Fibroblast of mammary gland (primary cell): ENCODE data around the gene KCP.

Experiments used
- DNase-seq: peaks from one replicate; pipeline ENCODE4 v3.0.0-alpha.2; 2010; ENCODE audit warnings: low read depth
- H3K4me3 ChIP-seq: 2 replicates; pipeline ENCODE4 v1.5.1; 2011; ENCODE audit warnings: low read depth, mild to moderate bottlenecking, low read length, moderate library complexity; ENCODE audit not compliant: control insufficient read depth
- TF ChIP-seq, protein P1 (sequence below): conservative IDR thresholded peaks from 2 replicates; pipeline ENCODE4 v1.5.1; 2011; ENCODE audit warnings: low read depth, low read length, inconsistent platforms; ENCODE audit not compliant: control insufficient read depth, insufficient read depth

The KCP gene

GRCh38 chr7:128906766-128907559 is 3.5 kb downstream of the KCP start:
- no peak overlapping the region for H3K4me3 ChIP-seq
- DNase-seq = no peak
- TF ChIP-seq, protein P1, sequence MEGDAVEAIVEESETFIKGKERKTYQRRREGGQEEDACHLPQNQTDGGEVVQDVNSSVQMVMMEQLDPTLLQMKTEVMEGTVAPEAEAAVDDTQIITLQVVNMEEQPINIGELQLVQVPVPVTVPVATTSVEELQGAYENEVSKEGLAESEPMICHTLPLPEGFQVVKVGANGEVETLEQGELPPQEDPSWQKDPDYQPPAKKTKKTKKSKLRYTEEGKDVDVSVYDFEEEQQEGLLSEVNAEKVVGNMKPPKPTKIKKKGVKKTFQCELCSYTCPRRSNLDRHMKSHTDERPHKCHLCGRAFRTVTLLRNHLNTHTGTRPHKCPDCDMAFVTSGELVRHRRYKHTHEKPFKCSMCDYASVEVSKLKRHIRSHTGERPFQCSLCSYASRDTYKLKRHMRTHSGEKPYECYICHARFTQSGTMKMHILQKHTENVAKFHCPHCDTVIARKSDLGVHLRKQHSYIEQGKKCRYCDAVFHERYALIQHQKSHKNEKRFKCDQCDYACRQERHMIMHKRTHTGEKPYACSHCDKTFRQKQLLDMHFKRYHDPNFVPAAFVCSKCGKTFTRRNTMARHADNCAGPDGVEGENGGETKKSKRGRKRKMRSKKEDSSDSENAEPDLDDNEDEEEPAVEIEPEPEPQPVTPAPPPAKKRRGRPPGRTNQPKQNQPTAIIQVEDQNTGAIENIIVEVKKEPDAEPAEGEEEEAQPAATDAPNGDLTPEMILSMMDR = no peak

DNA sequence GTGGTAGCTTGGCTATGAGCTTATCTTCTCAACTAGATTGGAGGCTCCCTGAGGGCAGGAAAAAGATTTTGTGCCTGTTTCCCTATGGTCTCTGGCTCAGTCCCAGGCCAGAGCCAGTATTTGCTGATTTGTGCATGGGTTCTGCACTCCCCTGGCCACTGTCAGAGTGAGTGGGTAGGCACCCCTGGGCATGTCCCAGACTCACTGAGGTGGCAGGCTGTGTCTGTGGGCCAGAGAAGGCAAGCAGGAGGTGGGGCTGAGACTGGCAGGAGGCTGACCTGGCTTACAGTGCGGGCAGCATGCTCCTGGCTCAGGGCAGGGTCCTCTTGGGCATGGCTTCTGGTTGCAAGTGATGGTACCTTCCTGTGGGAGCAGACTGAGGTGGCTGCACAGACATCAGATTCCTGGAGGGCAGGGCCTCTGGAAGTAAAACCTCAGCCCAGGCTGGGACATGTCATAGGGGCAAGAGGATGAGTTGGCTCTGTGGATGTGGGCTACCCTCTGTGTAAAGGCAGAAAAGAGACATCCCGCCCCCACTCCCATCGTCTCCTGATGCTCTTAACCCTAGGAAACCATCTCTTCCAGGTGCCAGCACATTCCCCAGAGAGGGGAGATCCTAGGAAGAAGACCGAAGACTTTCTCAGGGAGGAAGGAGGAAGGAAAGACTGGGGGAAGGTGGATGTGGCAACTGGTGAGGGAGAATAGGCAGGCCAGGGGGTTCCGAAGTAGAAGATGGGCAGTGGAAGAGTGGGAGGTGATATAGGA is 4.3 kb downstream of the KCP start:
- H3K4me3 ChIP-seq = no peak overlapping the region
- TF ChIP-seq, protein P1 = no peak
- DNase-seq = no peak

DNA sequence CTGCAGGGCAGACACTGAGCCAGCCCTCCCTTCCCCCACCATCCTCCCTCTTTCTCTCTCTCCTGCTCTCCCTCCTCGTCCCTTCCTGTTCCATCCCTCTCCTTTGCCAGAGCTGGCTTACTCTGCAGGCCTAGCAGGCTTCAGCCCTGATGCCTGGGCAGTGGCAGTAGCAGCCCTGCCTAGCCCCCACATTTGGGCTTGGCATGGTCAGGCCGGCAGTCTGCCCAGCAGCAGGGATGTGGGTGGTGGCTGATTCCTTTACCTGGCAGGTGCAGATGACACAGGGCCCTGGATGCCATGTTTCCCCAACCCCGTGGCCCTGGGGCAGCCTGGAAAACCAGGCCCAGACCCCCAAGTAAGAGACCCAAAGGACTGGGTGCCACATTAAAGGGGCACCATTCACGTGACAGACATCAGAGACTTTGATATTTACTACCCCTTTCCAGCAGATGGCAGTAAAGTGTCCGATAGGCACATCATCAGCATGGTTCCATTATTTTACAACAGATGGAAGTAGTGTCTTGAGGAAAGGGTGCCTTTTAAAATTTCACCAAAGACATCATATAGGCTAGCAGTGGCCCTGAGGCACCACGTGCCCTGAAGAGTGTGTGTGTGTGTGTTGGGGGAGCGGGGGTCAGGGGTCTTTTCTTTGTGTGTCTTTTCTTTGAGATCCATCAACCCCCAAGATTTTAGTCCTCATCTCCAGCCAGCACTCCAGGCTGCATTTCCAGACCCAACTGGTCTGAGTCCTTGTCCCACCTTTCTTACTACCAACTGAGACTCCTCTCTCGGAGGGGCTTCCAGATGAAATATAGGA is 5.9 kb downstream of the KCP start:
- DNase-seq = peak; percentile 57
- no peak overlapping the region for H3K4me3 ChIP-seq
- TF ChIP-seq, protein P1 = peak; percentile 65

- TF ChIP-seq, protein P1 = no peak
- no peak for DNase-seq
Measured at GRCh38 chr7:128903621-128904361, 6.7 kb downstream of the KCP start.

DNA sequence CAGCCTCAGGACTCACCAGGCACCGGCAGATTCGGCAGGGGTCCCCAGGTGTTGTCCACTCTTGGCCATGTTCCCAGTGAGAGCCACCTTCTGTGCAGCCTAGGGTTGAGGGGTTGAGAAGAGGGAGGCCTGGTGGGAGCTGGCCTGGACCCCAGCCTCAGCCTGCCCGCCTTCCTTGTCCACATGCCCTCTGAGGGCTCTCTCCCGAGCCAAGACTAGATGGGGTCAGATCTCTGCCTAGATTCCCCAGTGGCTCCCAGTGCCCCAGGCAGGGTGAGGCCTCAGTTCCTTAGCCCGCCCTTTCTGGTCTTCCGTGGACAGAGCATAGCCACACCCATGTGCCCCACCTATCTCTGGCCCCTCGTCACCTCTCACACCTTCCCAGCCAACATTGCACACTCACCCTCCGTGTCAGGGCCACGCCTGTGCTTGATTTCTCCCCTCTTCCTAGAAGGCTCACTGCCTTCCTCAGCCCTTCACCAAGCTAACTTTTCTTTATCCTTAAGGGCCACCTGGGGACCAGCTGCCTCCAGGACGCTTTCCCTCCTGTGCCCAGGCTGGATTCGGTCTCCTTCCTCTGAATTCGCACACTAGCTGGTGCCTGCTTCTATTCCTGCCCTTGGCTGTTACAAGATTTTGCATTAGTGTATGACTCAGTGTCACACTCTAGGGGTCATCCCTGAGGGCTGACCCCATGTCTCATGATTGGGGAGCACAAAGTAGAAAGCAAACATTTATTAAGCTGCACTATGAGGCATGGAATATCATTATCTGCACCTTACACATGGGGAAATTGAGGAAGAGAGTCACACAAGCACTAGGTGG is 7.5 kb downstream of the KCP start:
- DNase-seq = peak; percentile 45
- TF ChIP-seq, protein P1 = no peak
- no peak overlapping the region for H3K4me3 ChIP-seq

More at GRCh38 chr7:128903621-128904361, 6.7 kb downstream of the KCP start:
- H3K4me3 ChIP-seq = no peak overlapping the region
